HG03025 (cell line): ENCODE results near the gene ZNF235.
"Not testable (repeated sequence)": the region's sequence is repeated elsewhere in the genome, so short reads cannot be mapped to it uniquely, and the experiment has no call there.

Source experiments
- ATAC-seq: cut with Tn5 transposase; IDR thresholded peaks from one replicate; pipeline ENCODE4 v1.9.1; 2021; ENCODE audit warnings: mild to moderate bottlenecking, moderate library complexity; ENCODE audit not compliant: unreplicated experiment, low FRiP score

Gene ZNF235

DNA sequence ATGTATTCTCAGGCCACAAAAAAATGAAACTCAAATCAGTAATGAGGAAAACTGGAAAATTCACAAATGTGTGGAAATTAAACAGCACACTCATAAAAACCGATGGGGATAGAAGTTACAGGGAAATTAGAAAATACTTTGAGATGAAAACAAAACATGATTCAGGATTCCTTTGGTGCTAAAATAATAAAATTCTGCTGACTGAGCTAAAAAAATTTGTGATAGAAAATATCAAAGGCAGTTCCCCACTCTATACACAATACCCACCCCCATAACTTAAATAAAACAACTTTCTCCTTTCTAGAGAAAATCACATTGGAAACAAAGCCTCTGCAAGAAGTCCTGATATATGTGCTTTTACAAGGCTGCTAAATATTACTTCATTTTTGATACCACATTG lies 46.7 kb downstream of the ZNF235 start:
- no peak for ATAC-seq

DNA sequence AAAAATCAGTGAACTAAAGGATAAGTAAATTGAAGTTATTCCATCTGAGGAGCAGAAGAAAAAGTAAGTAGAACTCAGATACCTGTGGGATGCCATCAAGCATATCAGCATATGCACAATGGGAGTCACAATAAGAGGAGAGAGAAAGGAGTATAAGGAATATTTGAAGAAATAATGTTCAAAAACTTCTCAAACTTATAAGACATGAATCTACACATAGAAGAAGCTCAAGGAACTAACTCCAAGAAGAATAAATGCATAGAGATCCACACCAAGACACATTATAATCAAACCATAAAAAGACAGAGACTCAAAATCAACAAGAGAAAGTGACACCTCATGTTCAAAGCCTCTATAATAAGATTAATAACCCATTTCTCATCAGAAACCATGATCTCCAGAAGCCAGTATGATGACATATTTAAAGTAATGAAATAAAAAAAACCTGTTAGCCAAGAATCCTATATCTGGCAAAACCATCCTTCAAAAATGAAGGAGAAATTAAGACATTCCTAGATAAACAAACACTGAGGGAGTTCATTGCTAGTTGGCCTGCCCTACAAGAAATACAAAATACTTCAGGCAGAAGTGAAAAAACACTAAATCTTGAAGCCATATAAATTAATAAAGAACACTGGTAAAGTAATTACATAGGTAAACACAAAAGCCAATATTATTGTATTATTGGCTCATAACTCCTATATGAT lies 49.0 kb downstream of the ZNF235 start:
- ATAC-seq, result no peak

GRCh38 chr19:44254496-44254895 lies 50.3 kb downstream of the ZNF235 start:
- no peak for ATAC-seq

GRCh38 chr19:44253392-44253791 lies 51.4 kb downstream of the ZNF235 start:
- ATAC-seq, result not testable (repeated sequence)

DNA sequence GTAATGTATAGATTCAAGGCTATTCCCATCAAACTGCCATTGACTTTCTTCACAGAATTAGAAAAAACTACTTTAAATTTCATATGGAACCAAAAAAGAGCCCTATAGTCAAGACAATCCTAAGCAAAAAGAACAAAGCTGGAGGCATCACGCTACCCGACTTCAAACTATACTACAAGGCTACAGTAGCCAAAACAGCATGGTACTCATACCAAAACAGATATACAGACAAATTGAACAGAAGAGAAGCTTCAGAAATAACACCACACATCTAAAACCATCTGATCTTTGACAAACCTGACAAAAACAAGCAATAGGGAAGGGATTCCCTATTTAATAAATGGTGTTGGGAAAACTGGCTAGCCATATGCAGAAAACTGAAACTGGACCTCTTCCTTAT lies 52.5 kb downstream of the ZNF235 start:
- ATAC-seq, result not testable (repeated sequence)

DNA sequence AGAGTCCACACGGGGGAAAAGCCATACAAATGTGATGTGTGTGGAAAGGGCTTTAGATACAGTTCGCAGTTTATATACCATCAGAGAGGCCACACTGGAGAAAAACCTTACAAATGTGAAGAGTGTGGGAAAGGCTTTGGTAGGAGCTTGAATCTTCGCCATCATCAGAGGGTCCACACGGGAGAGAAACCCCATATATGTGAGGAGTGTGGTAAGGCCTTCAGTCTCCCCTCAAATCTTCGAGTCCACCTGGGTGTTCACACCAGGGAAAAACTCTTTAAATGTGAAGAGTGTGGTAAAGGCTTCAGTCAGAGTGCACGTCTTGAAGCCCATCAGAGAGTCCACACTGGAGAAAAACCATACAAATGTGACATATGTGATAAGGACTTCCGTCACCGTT lies 68.4 kb downstream of the ZNF235 start:
- ATAC-seq, result no peak
